Activated naive CD4-positive, alpha-beta T cell treated with anti-CD3 and anti-CD28 coated beads for 36 hours (primary cell): ENCODE data around the gene CNTD1. TPM values are rescaled to one million over a fixed set of nuclear protein-coding genes. Genes with fewer than 3 reads are reported as not detected.

ENCODE experiments used
- CTCF ChIA-PET: fragments of 350-600 bp; sonication (Branson Sonifier 250); formaldehyde crosslinking; loops from one replicate; lab custom pipeline; 2021; ENCODE audit warnings: antibody characterized with exemption; lab: Charles Lee
- DNase-seq: peaks from one replicate; pipeline ENCODE4 v3.0.0-alpha.2; 2020
- H3K27ac Mint-ChIP-seq: one replicate; pipeline ENCODE4 v1.8.0; 2021; ENCODE audit warnings: mild to moderate bottlenecking, mixed read lengths
- H3K27me3 Mint-ChIP-seq: one replicate; pipeline ENCODE4 v1.8.0; 2021; ENCODE audit warnings: low read depth, mixed read lengths
- H3K36me3 Mint-ChIP-seq: one replicate; pipeline ENCODE4 v1.8.0; 2021; ENCODE audit warnings: low read depth, mixed read lengths
- H3K4me1 Mint-ChIP-seq: one replicate; pipeline ENCODE4 v1.8.0; 2021; ENCODE audit warnings: low read depth, mixed read lengths
- H3K4me3 Mint-ChIP-seq: one replicate; pipeline ENCODE4 v1.8.0; 2021; ENCODE audit warnings: mild to moderate bottlenecking, moderate library complexity, mixed read lengths
- H3K9me3 Mint-ChIP-seq: one replicate; pipeline ENCODE4 v1.8.0; 2021; ENCODE audit warnings: mixed read lengths
- intact Hi-C: fragments of 100-400 bp; cut with micrococcal nuclease; formaldehyde crosslinking; loops from one replicate; pipeline ENCODE4 v1.15.1; 2023
- total RNA-seq, 2 experiments: library from RNA; stranded (reverse); gene quantifications; one replicate each; pipeline ENCODE4 v1.2.3, GENCODE V29; 2021

Gene CNTD1
- total RNA-seq, 2 experiments from 2014 or later: not detected

- H3K27me3 Mint-ChIP-seq: peaks cover under 1% of the 10 kb centered on the region
- peaks cover 21% of the 10 kb centered on the region for H3K4me1 Mint-ChIP-seq
- peaks cover 2% of the 10 kb centered on the region for H3K9me3 Mint-ChIP-seq
- H3K4me3 Mint-ChIP-seq: no peak overlapping the region
- H3K36me3 Mint-ChIP-seq: peaks cover 3% of the 10 kb centered on the region
- CTCF ChIA-PET: no interaction called here
- intact Hi-C loops: no loop called here
- DNase-seq: no peak
- H3K27ac Mint-ChIP-seq: no peak overlapping the region
Measured at GRCh38 chr17:42795465-42795864, 3.2 kb upstream of the CNTD1 start.

- H3K27me3 Mint-ChIP-seq: no peaks in the 10 kb centered on the region
- H3K4me3 Mint-ChIP-seq: no peak overlapping the region
- peaks cover 21% of the 10 kb centered on the region for H3K4me1 Mint-ChIP-seq
- H3K36me3 Mint-ChIP-seq: peaks cover 3% of the 10 kb centered on the region
- H3K9me3 Mint-ChIP-seq: peaks cover 2% of the 10 kb centered on the region
- H3K27ac Mint-ChIP-seq: no peak overlapping the region
- intact Hi-C loops: no loop called here
- DNase-seq: no peak
- CTCF ChIA-PET: interaction anchor here (0.9 kb wide), 1 partner anchor 11 kb away, joined by 3 read pairs; no protein-coding TSS in a partner anchor
Measured at GRCh38 chr17:42796066-42796758, 2.4 kb upstream of the CNTD1 start.

GRCh38 chr17:42797067-42798007 lies 1.3 kb upstream of the CNTD1 start:
- intact Hi-C loops: loop anchor here (1.0 to 2.0 kb wide), 3 partner anchors 27 to 53 kb away; partner anchors contain the start of genes BECN1, EZH1 and PSME3

GRCh38 chr17:42798011-42798382 lies 664 bp upstream of the CNTD1 start:
- CTCF ChIA-PET: interaction anchor here (0.6 to 1.3 kb wide), 4 partner anchors 27 to 220 kb away, joined by 3 to 6 read pairs (median 3); partner anchors contain the start of gene PSMC3IP
- peak overlapping the region; percentile 91 for H3K4me3 Mint-ChIP-seq
- H3K9me3 Mint-ChIP-seq: peaks cover 2% of the 10 kb centered on the region
- no peaks in the 10 kb centered on the region for H3K27me3 Mint-ChIP-seq
- no peak for DNase-seq
- no peak overlapping the region for H3K27ac Mint-ChIP-seq
- intact Hi-C loops: loop anchor here (1.0 to 2.0 kb wide), 3 partner anchors 26 to 53 kb away; partner anchors contain the start of genes BECN1, EZH1 and PSME3
- peaks cover 3% of the 10 kb centered on the region for H3K36me3 Mint-ChIP-seq
- peaks cover 21% of the 10 kb centered on the region for H3K4me1 Mint-ChIP-seq

More at GRCh38 chr17:42797067-42798007, 1.3 kb upstream of the CNTD1 start:
- peaks cover 3% of the 10 kb centered on the region for H3K36me3 Mint-ChIP-seq
- H3K27ac Mint-ChIP-seq: no peak overlapping the region
- DNase-seq: no peak
- peaks cover 2% of the 10 kb centered on the region for H3K9me3 Mint-ChIP-seq
- CTCF ChIA-PET: interaction anchor here (0.6 to 1.3 kb wide), 4 partner anchors 28 to 219 kb away, joined by 3 to 6 read pairs (median 3); partner anchors contain the start of gene PSMC3IP
- H3K27me3 Mint-ChIP-seq: no peaks in the 10 kb centered on the region
- peaks cover 21% of the 10 kb centered on the region for H3K4me1 Mint-ChIP-seq
- H3K4me3 Mint-ChIP-seq: peak overlapping the region; percentile 91

- Mint-ChIP-seq H3K4me3 (no peak overlapping the region), H3K36me3 (peaks cover 3% of the 10 kb centered on the region), H3K9me3 (peaks cover 2% of the 10 kb centered on the region), H3K4me1 (peaks cover 6% of the 10 kb centered on the region), H3K27ac (no peak overlapping the region), H3K27me3 (no peaks in the 10 kb centered on the region)
- intact Hi-C loops: no loop called here
- DNase-seq: no peak
- CTCF ChIA-PET: interaction anchor here (0.9 to 1.5 kb wide), 2 partner anchors 15 to 17 kb away, joined by 3 to 4 read pairs; no protein-coding TSS in a partner anchor
Measured at GRCh38 chr17:42803074-42803883, 4.6 kb downstream of the CNTD1 start.

- intact Hi-C loops: no loop called here
- H3K27me3 Mint-ChIP-seq: no peaks in the 10 kb centered on the region
Measured at GRCh38 chr17:42804918-42805367, 6.3 kb downstream of the CNTD1 start.

GRCh38 chr17:42806249-42806648 lies 7.6 kb downstream of the CNTD1 start:
- intact Hi-C loops: no loop called here
- Mint-ChIP-seq H3K4me1 (no peaks in the 10 kb centered on the region), H3K4me3 (no peak overlapping the region), H3K36me3 (peaks cover 8% of the 10 kb centered on the region), H3K27me3 (no peaks in the 10 kb centered on the region), H3K27ac (no peak overlapping the region), H3K9me3 (no peaks in the 10 kb centered on the region)
- DNase-seq: no peak
- CTCF ChIA-PET: interaction anchor here (0.9 to 1.3 kb wide), 3 partner anchors 12 to 17 kb away, joined by 3 to 8 read pairs (median 6); partner anchors contain the start of gene BECN1

More at GRCh38 chr17:42804918-42805367, 6.3 kb downstream of the CNTD1 start:
- H3K27ac Mint-ChIP-seq: no peak overlapping the region
- no peak overlapping the region for H3K4me3 Mint-ChIP-seq
- no peak for DNase-seq
- no peaks in the 10 kb centered on the region for H3K9me3 Mint-ChIP-seq
- CTCF ChIA-PET: interaction anchor here (0.9 kb wide), 1 partner anchor 14 kb away, joined by 3 read pairs; no protein-coding TSS in a partner anchor
- H3K36me3 Mint-ChIP-seq: peaks cover 2% of the 10 kb centered on the region
- no peaks in the 10 kb centered on the region for H3K4me1 Mint-ChIP-seq

- Mint-ChIP-seq H3K9me3 (no peaks in the 10 kb centered on the region), H3K27me3 (no peaks in the 10 kb centered on the region), H3K36me3 (peaks cover 20% of the 10 kb centered on the region), H3K27ac (peak overlapping the region; percentile 1), H3K4me3 (no peak overlapping the region), H3K4me1 (no peaks in the 10 kb centered on the region)
- intact Hi-C loops: no loop called here
- CTCF ChIA-PET: interaction anchor here (1.4 kb wide), 1 partner anchor 11 kb away, joined by 3 read pairs; no protein-coding TSS in a partner anchor
- no peak for DNase-seq
Measured at GRCh38 chr17:42809250-42809649, 10.6 kb downstream of the CNTD1 start.

GRCh38 chr17:42814633-42815399 lies 16.2 kb downstream of the CNTD1 start:
- DNase-seq: no peak
- H3K27ac Mint-ChIP-seq: no peak overlapping the region
- H3K9me3 Mint-ChIP-seq: no peaks in the 10 kb centered on the region
- CTCF ChIA-PET: interaction anchor here (0.6 to 1.4 kb wide), 3 partner anchors 9 to 124 kb away, joined by 3 to 4 read pairs (median 3); partner anchors contain the start of gene BECN1
- peaks cover 45% of the 10 kb centered on the region for H3K36me3 Mint-ChIP-seq
- H3K4me1 Mint-ChIP-seq: no peaks in the 10 kb centered on the region
- no peak overlapping the region for H3K4me3 Mint-ChIP-seq
- H3K27me3 Mint-ChIP-seq: no peaks in the 10 kb centered on the region
- intact Hi-C loops: no loop called here

GRCh38 chr17:42817866-42818265 lies 19.2 kb downstream of the CNTD1 start:
- no peak overlapping the region for H3K27ac Mint-ChIP-seq
- no peak overlapping the region for H3K4me3 Mint-ChIP-seq
- H3K4me1 Mint-ChIP-seq: peaks cover 20% of the 10 kb centered on the region
- intact Hi-C loops: no loop called here
- no peaks in the 10 kb centered on the region for H3K9me3 Mint-ChIP-seq
- CTCF ChIA-PET: interaction anchor here (0.9 to 1.2 kb wide), 3 partner anchors 12 to 119 kb away, joined by 3 to 8 read pairs (median 3); no protein-coding TSS in a partner anchor
- DNase-seq: no peak
- H3K36me3 Mint-ChIP-seq: peaks cover 46% of the 10 kb centered on the region
- H3K27me3 Mint-ChIP-seq: no peaks in the 10 kb centered on the region
